ENCODE data around the gene RXFP1. TPM values are rescaled to one million over a fixed set of nuclear protein-coding genes. Genes with fewer than 3 reads are reported as not detected.

Gene RXFP1
- total RNA-seq, 1 experiment from 2014 or later = 0.48 TPM

- no peak for TF ChIP-seq TCF7 (CRISPR knock-in tag; IDR thresholded peaks at IDR 0.05; ENCODE audit: low read depth)
- no peak for TF ChIP-seq ERG (CRISPR knock-in tag; IDR thresholded peaks at IDR 0.05)
- no peak for TF ChIP-seq GRHL2 (CRISPR knock-in tag; IDR thresholded peaks at IDR 0.05; ENCODE audit: insufficient replicate concordance, severe bottlenecking)
- TF ChIP-seq CDX4 (CRISPR knock-in tag; IDR thresholded peaks at IDR 0.05; ENCODE audit: borderline replicate concordance) = no peak
- TF ChIP-seq TP53 (CRISPR knock-in tag; IDR thresholded peaks at IDR 0.05) = no peak
- no peak for TF ChIP-seq ARID4B (CRISPR knock-in tag; IDR thresholded peaks at IDR 0.05; ENCODE audit: borderline replicate concordance)
These were observed 157.1 kb downstream of the RXFP1 start (continued) for GRCh38 chr4:158678767-158679166.

GRCh38 chr4:158681629-158682028, 159.9 kb downstream of the RXFP1 start:
- DNase-seq (ENCODE audit: low spot score) = no peak
- Mint-ChIP-seq H3K27ac (no peak overlapping the region), H3K9me3 (no peaks in the 10 kb centered on the region), H3K4me1 (peaks cover 6% of the 10 kb centered on the region), H3K27me3 (ENCODE audit: low read depth) (no peaks in the 10 kb centered on the region), H3K36me3 (no peaks in the 10 kb centered on the region), H3K4me3 (no peak overlapping the region)
- no peak for ATAC-seq
- ChIA-PET CTCF (no interaction called here), POLR2A (no interaction called here)
- TF ChIP-seq CREM (CRISPR knock-in tag; IDR thresholded peaks at IDR 0.05) (no peak), GRHL2 (CRISPR knock-in tag; IDR thresholded peaks at IDR 0.05; ENCODE audit: insufficient replicate concordance, severe bottlenecking) (no peak), NR3C1 (CRISPR knock-in tag; conservative IDR thresholded peaks at IDR 0.05; ENCODE audit: low read depth) (no peak), ZNF121 (CRISPR knock-in tag; IDR thresholded peaks at IDR 0.05) (no peak), NFYB (CRISPR knock-in tag; conservative IDR thresholded peaks at IDR 0.05; ENCODE audit: low read depth) (no peak), ZSCAN18 (CRISPR knock-in tag; IDR thresholded peaks at IDR 0.05) (no peak), JUN (CRISPR knock-in tag; IDR thresholded peaks at IDR 0.05) (no peak), MYBL2 (CRISPR knock-in tag; IDR thresholded peaks at IDR 0.05) (no peak), ZNF219 (CRISPR knock-in tag; IDR thresholded peaks at IDR 0.05; ENCODE audit: borderline replicate concordance) (no peak), CTCF (IDR thresholded peaks at IDR 0.05) (no peak), SMAD3 (CRISPR knock-in tag; IDR thresholded peaks at IDR 0.05; ENCODE audit: borderline replicate concordance) (no peak), ZNF232 (CRISPR knock-in tag; IDR thresholded peaks at IDR 0.05) (no peak)

Measured in WTC11 (cell line).